GM13977 (cell line): ENCODE data around the gene ARID5B.

ENCODE experiments used
- DNase-seq: peaks from one replicate; pipeline ENCODE4 v3.0.0; 2012; ENCODE audit warnings: low spot score
- CTCF ChIP-seq: IDR thresholded peaks from 2 replicates; pipeline ENCODE4 v1.5.1; 2012; ENCODE audit warnings: mild to moderate bottlenecking, control low read depth; ENCODE audit not compliant: insufficient read depth; ENCODE audit errors: extremely low read depth, missing control alignments
- in situ Hi-C: fragments of 300-500 bp; cut with MboI; formaldehyde crosslinking; loops from one replicate; pipeline ENCODE4 v1.12.0; 2022; ENCODE audit warnings: low sequenced_read_pairs, low pct_unique_long_range_greater_than_20kb, mixed read lengths, inconsistent platforms; ENCODE audit not compliant: unreplicated experiment

The ARID5B gene

GRCh38 chr10:61869774-61870525, 31.5 kb upstream of the ARID5B start:
- no peak for DNase-seq
- no peak for TF ChIP-seq CTCF
- in situ Hi-C loops: no loop called here

- TF ChIP-seq CTCF: no peak
- in situ Hi-C loops: no loop called here
- DNase-seq: no peak
Observed at GRCh38 chr10:61870526-61870895, 31.0 kb upstream of the ARID5B start.

DNA sequence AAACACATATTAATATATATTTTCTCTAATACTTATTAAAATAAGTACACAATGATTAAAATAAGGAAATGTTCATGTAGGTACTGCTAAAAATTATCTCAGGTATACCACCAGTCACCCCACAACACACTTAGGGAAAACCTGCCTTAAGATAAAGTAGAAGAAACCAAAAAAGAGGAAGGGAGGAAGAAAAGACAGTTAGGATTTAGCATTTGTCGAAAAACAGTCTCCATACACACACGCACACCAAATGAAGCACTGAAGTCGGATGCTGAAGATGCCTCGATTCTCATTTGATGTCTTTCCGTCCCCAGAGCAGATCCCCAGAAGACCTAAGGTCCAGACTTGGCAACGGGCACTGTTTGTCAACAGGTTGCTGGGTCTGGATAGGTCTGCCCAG, 30.0 kb upstream of the ARID5B start:
- no peak for TF ChIP-seq CTCF
- DNase-seq: no peak
- in situ Hi-C loops: no loop called here

- TF ChIP-seq CTCF: no peak
- no peak for DNase-seq
- in situ Hi-C loops: no loop called here
Observed at GRCh38 chr10:61877887-61878739, 23.4 kb upstream of the ARID5B start.

GRCh38 chr10:61878740-61879068, 22.8 kb upstream of the ARID5B start:
- TF ChIP-seq CTCF: no peak
- in situ Hi-C loops: no loop called here

GRCh38 chr10:61882621-61883370, 18.7 kb upstream of the ARID5B start:
- TF ChIP-seq CTCF: no peak
- in situ Hi-C loops: no loop called here
- DNase-seq: no peak

More at GRCh38 chr10:61878740-61879068, 22.8 kb upstream of the ARID5B start:
- no peak for DNase-seq
